Suprapubic skin (tissue), 3 donors: ENCODE results near the gene LTF.

Experiments
- CTCF ChIP-seq, 2 donors: fragments of 200-600 bp in 1 of 2; fragments of 450-650 bp in 1 of 2; sonication (generic) in 1 of 2; IDR thresholded peaks; one replicate each; pipeline ENCODE4 v1.5.1; 2016 to 2019; ENCODE audit warnings: antibody characterized with exemption in 2 of 2, mild to moderate bottlenecking in 1 of 2, moderate library complexity in 1 of 2
- POLR2A ChIP-seq, 2 donors: fragments of 450-650 bp; IDR thresholded peaks; one replicate each; pipeline ENCODE4 v1.6.1; 2017; ENCODE audit warnings: antibody characterized with exemption in 2 of 2, mild to moderate bottlenecking in 2 of 2, moderate library complexity in 2 of 2

DNA sequence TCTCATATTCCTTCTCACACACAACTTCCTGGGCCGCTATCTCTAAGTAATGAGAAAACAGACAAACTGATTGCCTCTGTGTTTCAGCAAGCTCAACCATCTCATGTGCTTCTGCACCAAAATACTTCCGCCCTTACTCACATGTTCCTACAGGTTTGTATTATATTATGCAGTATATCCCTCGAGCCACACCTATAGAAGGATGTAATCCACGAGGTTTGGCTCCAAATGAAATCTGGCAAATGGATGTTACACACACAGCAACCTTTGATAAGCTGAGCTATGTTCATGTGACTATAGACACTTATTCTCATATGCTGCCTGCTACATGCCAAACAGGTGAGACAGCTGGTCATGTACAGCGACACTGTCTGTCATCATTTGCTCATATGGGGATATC lies 35.0 kb downstream of the LTF start:
- TF ChIP-seq POLR2A (IDR thresholded peaks at IDR 0.05) (no peak), CTCF (IDR thresholded peaks at IDR 0.05) (no peak)
